Central memory CD8-positive, alpha-beta T cell (primary cell): ENCODE data around the gene MUC2.

ENCODE experiments used
- ATAC-seq: fragments of 150-1000 bp; cut with Tn5 transposase; replicated peaks from 2 replicates; pipeline ENCODE4 v1.10.0; 2022; ENCODE audit warnings: mild to moderate bottlenecking, moderate FRiP score, moderate number of reproducible peaks; ENCODE audit not compliant: poor library complexity, severe bottlenecking; ENCODE audit errors: extremely low read depth
- DNase-seq, 2 donors: peaks; one replicate each; pipeline ENCODE4 v3.0.0; 2021; ENCODE audit warnings: low spot score in 2 of 2
- H3K27ac Mint-ChIP-seq: one replicate; pipeline ENCODE4 v1.8.0; 2022; ENCODE audit warnings: low read depth, mild to moderate bottlenecking, moderate library complexity, mixed read lengths
- H3K27me3 Mint-ChIP-seq: one replicate; pipeline ENCODE4 v1.8.0; 2022; ENCODE audit warnings: mixed read lengths
- H3K36me3 Mint-ChIP-seq: one replicate; pipeline ENCODE4 v1.8.0; 2022; ENCODE audit warnings: mild to moderate bottlenecking, moderate library complexity, mixed read lengths; ENCODE audit not compliant: insufficient read depth
- H3K4me1 Mint-ChIP-seq: one replicate; pipeline ENCODE4 v1.8.0; 2022; ENCODE audit warnings: mixed read lengths
- H3K4me3 Mint-ChIP-seq: one replicate; pipeline ENCODE4 v1.8.0; 2022; ENCODE audit warnings: mild to moderate bottlenecking, moderate library complexity, mixed read lengths
- H3K9me3 Mint-ChIP-seq: one replicate; pipeline ENCODE4 v1.8.0; 2022; ENCODE audit warnings: mixed read lengths

MUC2 gene

DNA sequence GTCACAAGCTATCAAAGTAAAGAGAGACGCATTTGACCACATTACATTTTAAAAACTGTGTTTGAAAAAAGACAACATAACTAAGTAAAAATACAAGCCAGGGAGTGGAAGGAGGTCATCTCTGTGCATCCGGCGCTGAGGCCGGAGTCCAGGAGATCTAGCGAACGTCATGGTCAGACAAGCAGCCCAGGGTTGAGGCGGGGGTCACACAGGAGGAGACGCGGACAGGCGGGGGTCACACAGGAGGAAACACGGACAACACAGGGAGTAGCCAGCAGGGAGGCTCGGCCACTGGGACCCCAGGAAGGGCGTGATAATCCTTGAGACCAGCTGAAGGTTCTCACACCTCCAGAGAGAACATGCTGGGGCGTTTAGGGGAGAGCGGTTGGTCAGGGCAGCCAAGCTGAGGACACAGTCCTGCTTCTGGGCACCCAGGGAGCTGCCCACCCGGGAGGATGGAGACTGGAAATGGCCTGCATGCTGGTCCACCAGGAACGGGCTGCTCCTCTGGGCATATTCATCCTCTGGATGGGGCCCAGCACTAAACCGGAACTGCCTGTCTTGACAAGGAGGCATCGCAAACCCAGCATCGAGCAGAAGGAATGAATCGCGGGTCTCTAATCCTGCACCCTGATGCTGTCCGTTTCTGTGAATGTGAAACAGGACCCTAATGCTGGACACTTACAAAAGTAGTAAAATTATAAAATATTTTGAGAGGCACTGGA is 42.2 kb downstream of the MUC2 start:
- H3K27ac Mint-ChIP-seq, result no peak overlapping the region
- DNase-seq, result no peak

DNA sequence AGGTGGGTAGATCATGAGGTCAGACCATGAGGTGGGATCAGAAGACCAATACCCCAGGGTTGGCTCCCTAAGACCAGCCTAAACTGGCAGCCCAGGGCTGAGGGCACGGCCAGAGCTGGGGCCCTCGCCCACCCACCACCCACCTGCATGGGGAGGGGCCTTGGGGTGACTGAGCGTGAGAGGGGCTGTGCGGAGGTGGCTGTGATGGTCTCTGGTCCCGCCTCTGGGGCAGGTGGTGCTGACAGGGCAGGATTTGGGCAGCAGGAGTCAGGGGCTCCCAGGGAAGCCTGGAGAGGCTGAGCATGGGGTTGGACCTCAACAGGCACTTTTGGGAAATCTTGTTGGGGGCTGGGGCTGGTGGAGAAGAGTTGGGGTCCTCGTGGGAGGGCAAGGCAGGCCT is 43.3 kb downstream of the MUC2 start:
- Mint-ChIP-seq H3K9me3 (no peaks in the 10 kb centered on the region), H3K4me3 (no peak overlapping the region), H3K27me3 (peaks cover 10% of the 10 kb centered on the region), H3K4me1 (no peaks in the 10 kb centered on the region), H3K27ac (no peak overlapping the region), H3K36me3 (no peaks in the 10 kb centered on the region)
- DNase-seq (no peak), ATAC-seq (no peak)

More for the DNA sequence above, 42.2 kb downstream of the MUC2 start:
- peaks cover 10% of the 10 kb centered on the region for H3K27me3 Mint-ChIP-seq
- no peak for ATAC-seq
- H3K36me3 Mint-ChIP-seq, result no peaks in the 10 kb centered on the region
- no peaks in the 10 kb centered on the region for H3K4me1 Mint-ChIP-seq
- no peaks in the 10 kb centered on the region for H3K9me3 Mint-ChIP-seq
- no peak overlapping the region for H3K4me3 Mint-ChIP-seq

DNA sequence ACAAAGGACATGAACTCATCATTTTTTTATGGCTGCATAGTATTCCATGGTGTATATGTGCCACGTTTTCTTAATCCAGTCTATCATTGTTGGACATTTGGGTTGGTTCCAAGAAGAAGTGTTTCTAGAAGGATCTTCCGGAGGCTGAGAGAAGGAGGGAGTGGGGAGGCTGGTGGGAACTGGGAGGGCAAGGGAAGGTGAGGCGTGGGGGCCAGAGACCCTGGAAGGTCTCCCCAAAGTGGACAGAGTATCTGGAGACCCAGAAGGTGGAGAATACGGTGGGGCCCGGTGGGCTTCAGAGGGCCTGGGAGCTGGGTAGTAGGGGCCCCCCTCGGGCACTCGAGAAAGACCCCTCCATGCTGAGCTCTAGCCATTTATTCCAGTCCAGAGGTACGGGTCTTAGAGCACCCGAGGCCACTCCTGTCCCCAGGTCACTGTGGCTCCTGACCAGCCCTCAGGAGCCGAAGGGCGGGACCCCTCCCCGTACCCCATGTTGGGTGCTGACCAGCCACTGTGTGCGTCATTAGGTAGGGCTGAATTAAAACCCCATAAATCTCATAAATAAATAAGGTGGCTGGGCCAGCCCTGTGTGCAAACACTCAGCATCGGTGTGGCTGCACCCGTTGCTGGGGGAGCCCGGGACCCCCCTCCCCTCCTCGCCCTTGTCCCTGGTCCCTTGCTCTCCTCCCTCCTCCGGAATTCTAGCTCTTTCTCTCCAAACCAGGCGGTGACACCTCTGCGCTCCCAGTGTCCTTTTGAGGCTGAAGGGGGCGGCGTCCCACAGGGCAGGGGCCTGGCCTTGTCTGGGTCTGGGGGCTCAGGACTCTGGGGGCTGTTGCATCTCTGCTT is 44.3 kb downstream of the MUC2 start:
- Mint-ChIP-seq H3K27ac (no peak overlapping the region), H3K4me1 (no peaks in the 10 kb centered on the region), H3K27me3 (peaks cover 10% of the 10 kb centered on the region), H3K9me3 (peaks cover under 1% of the 10 kb centered on the region), H3K4me3 (no peak overlapping the region), H3K36me3 (no peaks in the 10 kb centered on the region)
- ATAC-seq (no peak), DNase-seq (no peak)

DNA sequence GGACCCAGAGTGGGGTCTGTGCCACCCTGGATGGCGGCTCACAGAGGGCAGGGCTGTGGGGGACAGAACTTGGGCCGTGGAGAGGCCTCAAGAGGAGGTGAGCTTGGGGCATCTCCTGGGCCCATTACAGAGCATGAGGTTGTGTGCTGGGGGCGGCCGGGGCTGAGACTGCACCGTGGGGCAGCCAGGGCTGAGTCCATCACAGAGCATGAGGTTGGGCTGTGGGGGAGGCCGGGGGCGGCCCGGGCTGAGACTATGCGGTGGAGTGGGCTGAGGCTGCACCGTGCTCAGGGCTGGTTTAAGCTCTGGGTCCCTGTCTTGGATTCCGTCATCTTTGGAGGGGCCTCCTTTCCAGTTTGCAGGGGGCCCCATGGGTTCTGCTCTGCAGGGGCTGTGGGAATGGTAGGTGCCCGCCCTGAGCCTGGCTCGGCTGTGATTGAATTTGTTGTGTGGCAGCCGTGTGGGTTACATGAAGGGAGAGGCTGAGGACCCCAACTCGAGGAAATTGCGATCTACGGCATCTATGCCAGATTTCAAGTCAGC is 45.0 kb downstream of the MUC2 start:
- H3K9me3 Mint-ChIP-seq, result peaks cover 7% of the 10 kb centered on the region
- H3K27me3 Mint-ChIP-seq, result peaks cover 10% of the 10 kb centered on the region
- ATAC-seq, result no peak
- H3K4me3 Mint-ChIP-seq, result no peak overlapping the region
- no peak overlapping the region for H3K27ac Mint-ChIP-seq
- H3K4me1 Mint-ChIP-seq, result no peaks in the 10 kb centered on the region
- no peaks in the 10 kb centered on the region for H3K36me3 Mint-ChIP-seq
- peak in 1 of 2 donors; percentile 9 for DNase-seq

DNA sequence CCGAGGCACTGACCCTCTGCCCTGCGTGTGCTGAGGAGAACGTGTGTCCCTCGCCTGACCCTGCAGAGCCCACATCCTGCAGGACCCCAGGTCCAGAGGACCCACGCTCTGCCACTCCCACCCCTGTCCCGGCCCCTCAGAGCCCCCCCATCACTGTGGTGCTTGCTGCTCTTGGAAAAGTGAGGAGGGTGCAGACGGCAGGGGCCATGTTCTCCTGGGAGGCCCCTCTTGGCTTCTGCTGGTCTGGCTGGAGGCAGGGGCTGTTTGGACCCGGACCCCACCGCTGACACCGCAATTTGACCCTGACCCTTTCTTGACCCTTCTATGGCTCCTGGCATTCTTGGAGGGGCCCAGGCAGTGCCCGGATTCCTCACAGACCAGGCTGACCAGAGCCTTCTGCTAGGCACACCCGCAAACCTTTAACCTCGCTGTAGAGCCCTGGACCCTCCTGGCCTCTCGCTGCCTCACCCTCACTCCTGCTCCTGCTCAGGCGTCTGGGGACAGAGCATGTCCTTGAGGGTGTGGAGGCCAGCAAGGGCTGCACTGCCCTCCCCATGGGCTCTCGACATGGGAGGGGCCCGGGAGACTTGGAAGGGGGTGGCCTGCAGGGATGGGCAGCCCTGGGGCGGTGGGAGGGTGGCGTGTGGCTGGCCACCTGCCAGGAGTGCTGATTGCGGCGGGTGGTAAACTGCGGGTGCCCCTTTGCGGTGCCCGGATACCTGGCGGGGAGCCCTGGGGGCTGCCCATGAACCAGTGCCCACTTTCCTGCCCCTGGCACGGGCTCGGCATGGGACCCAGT is 46.1 kb downstream of the MUC2 start:
- Mint-ChIP-seq H3K4me1 (no peaks in the 10 kb centered on the region), H3K27me3 (peaks cover 10% of the 10 kb centered on the region), H3K36me3 (peaks cover 2% of the 10 kb centered on the region), H3K9me3 (peaks cover 14% of the 10 kb centered on the region), H3K27ac (no peak overlapping the region), H3K4me3 (no peak overlapping the region)
- no peak for ATAC-seq
- peak in 1 of 2 donors; percentile 11 for DNase-seq

DNA sequence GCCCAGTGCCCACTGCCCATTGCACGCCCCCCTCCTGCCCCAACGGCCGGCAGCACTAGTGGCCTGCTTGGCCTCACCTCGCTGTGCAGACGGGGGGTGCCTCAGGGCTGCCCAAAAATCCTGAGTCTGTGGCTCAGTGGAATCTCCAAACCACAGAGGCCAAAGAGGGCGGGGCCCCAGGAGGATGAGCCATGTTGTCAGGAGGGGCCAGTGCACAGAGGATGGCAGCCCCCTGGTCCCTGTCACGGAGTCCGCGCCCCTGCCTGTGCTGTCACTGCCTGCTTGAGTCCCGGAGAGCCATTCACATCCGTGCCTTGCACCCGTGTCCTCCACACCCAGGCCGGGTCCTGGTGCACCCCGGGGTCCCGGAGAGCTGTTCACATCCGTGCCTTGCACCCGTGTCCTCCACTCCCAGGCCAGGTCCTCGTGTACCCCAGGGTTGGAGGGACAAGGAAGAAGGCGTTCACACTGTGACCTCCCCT is 46.7 kb downstream of the MUC2 start:
- no peak for ATAC-seq
- Mint-ChIP-seq H3K36me3 (peaks cover 2% of the 10 kb centered on the region), H3K4me3 (no peak overlapping the region), H3K27ac (no peak overlapping the region), H3K4me1 (no peaks in the 10 kb centered on the region), H3K27me3 (peaks cover 10% of the 10 kb centered on the region), H3K9me3 (peaks cover 14% of the 10 kb centered on the region)
- peak in 1 of 2 donors; percentile 8 for DNase-seq

DNA sequence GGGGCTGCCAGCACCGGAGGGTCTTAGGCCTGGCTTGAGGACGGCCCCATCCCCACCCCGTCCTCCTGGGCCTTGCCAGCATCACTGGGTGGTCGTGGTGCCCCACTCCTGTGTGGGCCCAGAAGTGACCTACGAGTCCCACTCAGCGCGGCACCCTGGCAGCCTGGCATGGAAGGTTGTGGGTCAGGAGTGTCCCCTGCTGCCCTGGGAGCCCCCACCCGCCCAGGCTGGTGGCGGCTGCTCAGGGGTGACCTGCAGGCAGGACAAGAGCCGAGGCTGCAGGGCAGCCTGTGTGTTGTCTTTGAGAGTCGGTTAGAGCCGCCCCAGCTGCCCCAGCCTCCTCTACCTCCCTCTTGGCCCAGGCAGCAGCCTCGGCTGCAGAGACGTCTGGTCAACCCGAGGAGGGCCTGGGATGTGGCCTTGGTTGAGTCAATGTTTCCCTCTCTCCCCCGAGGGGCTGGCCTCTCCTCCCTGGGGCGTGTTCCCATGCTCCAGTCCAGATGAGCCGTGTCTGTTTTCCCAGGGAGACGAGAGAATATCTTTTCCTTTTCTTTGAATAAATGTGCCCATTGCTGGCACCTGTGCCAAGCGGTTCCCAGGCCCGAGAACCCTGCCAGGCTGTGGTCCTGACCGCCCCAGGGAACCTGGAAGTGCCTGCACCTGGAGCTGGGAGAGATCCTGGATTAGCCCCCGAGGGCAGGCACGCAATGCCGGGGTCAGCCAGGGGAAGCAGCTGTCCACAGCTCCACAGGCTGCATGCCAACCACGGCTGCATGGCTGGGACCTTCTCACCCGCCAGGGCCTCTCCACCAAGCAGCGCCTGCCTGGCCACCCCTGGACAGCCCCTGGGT is 47.4 kb downstream of the MUC2 start:
- Mint-ChIP-seq H3K4me1 (no peaks in the 10 kb centered on the region), H3K27ac (no peak overlapping the region), H3K27me3 (peaks cover 10% of the 10 kb centered on the region), H3K9me3 (peaks cover 14% of the 10 kb centered on the region), H3K36me3 (peaks cover 2% of the 10 kb centered on the region), H3K4me3 (no peak overlapping the region)
- ATAC-seq (no peak), DNase-seq (peak in 1 of 2 donors; percentile 9)

DNA sequence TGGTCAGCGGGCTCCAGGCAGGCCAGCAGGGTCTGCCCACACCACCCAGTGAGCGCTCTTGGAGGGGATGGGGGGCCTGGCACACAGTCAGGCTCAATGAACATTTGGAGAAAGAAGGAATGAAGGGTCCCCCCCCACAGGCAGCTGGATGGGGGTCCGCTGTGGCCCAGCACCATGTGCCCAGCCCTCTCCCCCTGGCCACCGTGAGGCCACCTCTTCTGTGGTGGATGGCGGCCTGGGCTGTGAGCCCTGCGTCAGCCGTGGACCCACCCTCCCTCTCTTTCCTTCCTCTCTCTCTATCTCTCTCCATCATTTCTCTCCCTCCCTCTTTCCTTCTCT is 48.0 kb downstream of the MUC2 start:
- H3K27me3 Mint-ChIP-seq, result peaks cover 10% of the 10 kb centered on the region
- peaks cover 2% of the 10 kb centered on the region for H3K36me3 Mint-ChIP-seq
- H3K27ac Mint-ChIP-seq, result no peak overlapping the region
- DNase-seq, result no peak
- H3K4me3 Mint-ChIP-seq, result no peak overlapping the region
- ATAC-seq, result no peak
- no peaks in the 10 kb centered on the region for H3K4me1 Mint-ChIP-seq
- H3K9me3 Mint-ChIP-seq, result peaks cover 14% of the 10 kb centered on the region

DNA sequence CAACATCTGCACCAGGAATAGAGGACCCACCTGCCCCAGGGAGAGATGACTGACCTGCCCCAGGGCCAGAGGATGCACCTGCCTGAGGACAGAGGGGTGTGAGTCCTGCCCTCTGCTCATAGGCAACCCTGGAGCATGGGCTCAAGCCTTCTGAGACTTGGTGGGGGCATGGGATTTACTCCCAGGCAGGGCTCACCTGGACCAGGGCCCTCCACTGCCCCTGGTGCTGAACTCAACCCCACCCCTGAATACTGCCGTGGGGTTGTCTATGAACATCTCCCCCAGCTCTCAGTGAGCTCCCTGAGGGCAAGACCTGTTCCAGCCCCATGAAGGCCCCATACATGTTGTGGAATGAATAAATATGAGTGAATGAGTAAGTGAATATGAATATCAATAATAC is 49.3 kb downstream of the MUC2 start:
- Mint-ChIP-seq H3K4me3 (no peak overlapping the region), H3K9me3 (peaks cover 14% of the 10 kb centered on the region), H3K4me1 (no peaks in the 10 kb centered on the region), H3K36me3 (peaks cover 2% of the 10 kb centered on the region), H3K27me3 (peaks cover 2% of the 10 kb centered on the region), H3K27ac (no peak overlapping the region)
- DNase-seq (no peak), ATAC-seq (no peak)
